ENCODE data around the gene GTSE1. TPM values are rescaled to one million over a fixed set of nuclear protein-coding genes. Genes with fewer than 3 reads are reported as not detected.

Gene GTSE1
- total and polyA plus RNA-seq, 2 donors (not counting 1 experiment from before 2014, with no cell fraction given), result 0.17 to 0.39 TPM

DNA sequence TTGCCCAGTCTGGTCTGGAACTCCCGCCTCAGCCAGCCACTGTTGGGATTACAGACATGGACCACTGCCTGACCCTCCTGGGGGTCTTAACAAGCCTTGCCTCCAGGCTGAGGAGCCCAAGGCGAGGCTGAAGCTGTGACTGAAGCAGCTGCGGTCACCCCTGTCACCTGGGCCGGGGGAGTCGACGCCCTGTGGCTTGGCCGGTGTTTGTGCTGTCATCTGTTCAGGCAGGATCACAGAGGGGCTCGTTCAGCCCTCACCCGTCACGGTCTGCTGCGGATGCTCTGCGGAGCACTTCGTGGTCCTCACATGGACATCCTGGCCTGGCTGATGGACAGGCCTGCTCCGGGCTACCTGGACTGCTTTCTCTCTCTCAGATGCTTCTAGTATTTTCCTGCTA lies 62.7 kb downstream of the GTSE1 start:
- Histone ChIP-seq H3K4me3 (ENCODE audit: control extremely low read depth in 1 of 5, extremely low read depth in 1 of 5, insufficient read depth in 1 of 5, low read depth in 2 of 5, low read length in 4 of 5) (no peak overlapping the region), H3K9me3 (ENCODE audit: control extremely low read depth in 1 of 3, control insufficient read depth in 2 of 3, insufficient read depth in 1 of 3, low read length in 2 of 3) (no peaks in the 10 kb centered on the region), H3K4me2 (replicated peaks; ENCODE audit: low read depth, low read length, poor library complexity, severe bottlenecking) (no peak overlapping the region), H4K20me1 (ENCODE audit: control insufficient read depth, insufficient read depth, low read length, poor library complexity, severe bottlenecking) (peaks cover 21% of the 10 kb centered on the region), H3K27me3 (replicated peaks in 1 of 4; ENCODE audit: control extremely low read depth in 1 of 4, control insufficient read depth in 3 of 4, insufficient read depth in 4 of 4, low read length in 3 of 4) (no peaks in the 10 kb centered on the region), H3K79me2 (ENCODE audit: control insufficient read depth, insufficient read depth, low read length) (no peaks in the 10 kb centered on the region), H3K27ac (ENCODE audit: low read length in 2 of 2) (no peak overlapping the region), H3K4me1 (ENCODE audit: control insufficient read depth in 2 of 2, insufficient read depth in 2 of 2, low read length in 2 of 2) (peaks cover 0 to 24% of the 10 kb centered on the region in 2 donors), H2AFZ (ENCODE audit: insufficient read depth, low read depth, low read length, poor library complexity, severe bottlenecking) (no peak overlapping the region), H3K9ac (ENCODE audit: low read length) (no peak overlapping the region), H3K36me3 (replicated peaks in 1 of 2; ENCODE audit: control extremely low read depth in 1 of 2, control insufficient read depth in 1 of 2, extremely low read depth in 1 of 2, insufficient read depth in 2 of 2, low read length in 1 of 2) (peaks cover 0 to 59% of the 10 kb centered on the region in 2 experiments)
- H3K4me3 Mint-ChIP-seq, result no peak overlapping the region
- intact Hi-C loops (cut with micrococcal nuclease), result loop anchor here (10.0 kb wide), 1 partner anchor 325 kb away; no protein-coding TSS in a partner anchor
- CTCF ChIA-PET, result interaction anchor here (0.6 to 7.6 kb wide), 3 partner anchors 8 to 202 kb away, joined by 5 to 56 read pairs (median 10); no protein-coding TSS in a partner anchor
- H3K9me3 Mint-ChIP-seq (ENCODE audit: insufficient read depth), result no peaks in the 10 kb centered on the region
- H3K4me1 Mint-ChIP-seq, result peaks cover 9% of the 10 kb centered on the region
- TF ChIP-seq, protein P1, sequence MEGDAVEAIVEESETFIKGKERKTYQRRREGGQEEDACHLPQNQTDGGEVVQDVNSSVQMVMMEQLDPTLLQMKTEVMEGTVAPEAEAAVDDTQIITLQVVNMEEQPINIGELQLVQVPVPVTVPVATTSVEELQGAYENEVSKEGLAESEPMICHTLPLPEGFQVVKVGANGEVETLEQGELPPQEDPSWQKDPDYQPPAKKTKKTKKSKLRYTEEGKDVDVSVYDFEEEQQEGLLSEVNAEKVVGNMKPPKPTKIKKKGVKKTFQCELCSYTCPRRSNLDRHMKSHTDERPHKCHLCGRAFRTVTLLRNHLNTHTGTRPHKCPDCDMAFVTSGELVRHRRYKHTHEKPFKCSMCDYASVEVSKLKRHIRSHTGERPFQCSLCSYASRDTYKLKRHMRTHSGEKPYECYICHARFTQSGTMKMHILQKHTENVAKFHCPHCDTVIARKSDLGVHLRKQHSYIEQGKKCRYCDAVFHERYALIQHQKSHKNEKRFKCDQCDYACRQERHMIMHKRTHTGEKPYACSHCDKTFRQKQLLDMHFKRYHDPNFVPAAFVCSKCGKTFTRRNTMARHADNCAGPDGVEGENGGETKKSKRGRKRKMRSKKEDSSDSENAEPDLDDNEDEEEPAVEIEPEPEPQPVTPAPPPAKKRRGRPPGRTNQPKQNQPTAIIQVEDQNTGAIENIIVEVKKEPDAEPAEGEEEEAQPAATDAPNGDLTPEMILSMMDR (IDR thresholded peaks at IDR 0.05), result no peak
- no peak for TF ChIP-seq EZH2 (IDR thresholded peaks at IDR 0.05; ENCODE audit: borderline replicate concordance, insufficient read depth, low read depth, low read length, poor library complexity, severe bottlenecking)
- POLR2A ChIA-PET, result no interaction called here
- H3K27ac Mint-ChIP-seq, result no peak overlapping the region
- H3K27me3 Mint-ChIP-seq, result no peaks in the 10 kb centered on the region
- ATAC-seq (ENCODE audit: low read depth) (no peak), DNase-seq (no peak)
- 90% methylated on average over 13 of the region's 14 CpGs for WGBS (ENCODE audit: insufficient coverage)

GRCh38 chr22:46360097-46360496 lies 63.4 kb downstream of the GTSE1 start:
- no peak for TF ChIP-seq EZH2 (IDR thresholded peaks at IDR 0.05; ENCODE audit: borderline replicate concordance, insufficient read depth, low read depth, low read length, poor library complexity, severe bottlenecking)
- TF ChIP-seq, protein P1 (IDR thresholded peaks at IDR 0.05), result no peak
- Histone ChIP-seq H3K4me3 (ENCODE audit: control extremely low read depth in 1 of 5, extremely low read depth in 1 of 5, insufficient read depth in 1 of 5, low read depth in 2 of 5, low read length in 4 of 5) (no peak overlapping the region), H3K36me3 (replicated peaks in 1 of 2; ENCODE audit: control extremely low read depth in 1 of 2, control insufficient read depth in 1 of 2, extremely low read depth in 1 of 2, insufficient read depth in 2 of 2, low read length in 1 of 2) (peaks cover 0 to 60% of the 10 kb centered on the region in 2 experiments), H3K79me2 (ENCODE audit: control insufficient read depth, insufficient read depth, low read length) (no peaks in the 10 kb centered on the region), H3K4me2 (replicated peaks; ENCODE audit: low read depth, low read length, poor library complexity, severe bottlenecking) (no peak overlapping the region), H3K27ac (ENCODE audit: low read length in 2 of 2) (no peak overlapping the region), H3K9ac (ENCODE audit: low read length) (no peak overlapping the region), H3K27me3 (replicated peaks in 1 of 4; ENCODE audit: control extremely low read depth in 1 of 4, control insufficient read depth in 3 of 4, insufficient read depth in 4 of 4, low read length in 3 of 4) (peaks cover 0 to under 1% (median 0%) of the 10 kb centered on the region in 4 experiments), H4K20me1 (ENCODE audit: control insufficient read depth, insufficient read depth, low read length, poor library complexity, severe bottlenecking) (peaks cover 14% of the 10 kb centered on the region), H3K4me1 (ENCODE audit: control insufficient read depth in 2 of 2, insufficient read depth in 2 of 2, low read length in 2 of 2) (peaks cover 0 to 30% of the 10 kb centered on the region in 2 donors), H3K9me3 (ENCODE audit: control extremely low read depth in 1 of 3, control insufficient read depth in 2 of 3, insufficient read depth in 1 of 3, low read length in 2 of 3) (no peaks in the 10 kb centered on the region), H2AFZ (ENCODE audit: insufficient read depth, low read depth, low read length, poor library complexity, severe bottlenecking) (no peak overlapping the region)
- Mint-ChIP-seq H3K4me1 (peaks cover 12% of the 10 kb centered on the region), H3K9me3 (ENCODE audit: insufficient read depth) (no peaks in the 10 kb centered on the region), H3K4me3 (no peak overlapping the region), H3K27me3 (no peaks in the 10 kb centered on the region), H3K27ac (no peak overlapping the region)
- ATAC-seq (ENCODE audit: low read depth), result no peak
- CTCF ChIA-PET, result interaction anchor here (2.2 kb wide), 1 partner anchor 8 kb away, joined by 10 read pairs; no protein-coding TSS in a partner anchor
- POLR2A ChIA-PET, result no interaction called here
- 97% methylated on average over 4 of the region's 5 CpGs for WGBS (ENCODE audit: insufficient coverage)
- DNase-seq, result no peak
- intact Hi-C loops (cut with micrococcal nuclease), result loop anchor here (10.0 kb wide), 1 partner anchor 75 kb away; no protein-coding TSS in a partner anchor

Measured in B cell (primary cell).